GM18873 (cell line): ENCODE results near the gene LMBR1.
"Not testable (repeated sequence)": the region's sequence is repeated elsewhere in the genome, so short reads cannot be mapped to it uniquely, and the experiment has no call there.

ENCODE experiments used
- ATAC-seq: cut with Tn5 transposase; IDR thresholded peaks from one replicate; pipeline ENCODE4 v1.9.1; 2021; ENCODE audit warnings: mild to moderate bottlenecking, moderate library complexity, moderate number of reproducible peaks; ENCODE audit not compliant: unreplicated experiment, low FRiP score

LMBR1 gene

GRCh38 chr7:156639426-156640256, 253.3 kb downstream of the LMBR1 start:
- ATAC-seq, result no peak

GRCh38 chr7:156638443-156639077, 254.4 kb downstream of the LMBR1 start:
- no peak for ATAC-seq

- not testable (repeated sequence) for ATAC-seq
Observed at GRCh38 chr7:156637093-156637492, 255.9 kb downstream of the LMBR1 start.

GRCh38 chr7:156635529-156636385, 257.2 kb downstream of the LMBR1 start:
- ATAC-seq, result no peak

- no peak for ATAC-seq
Observed at GRCh38 chr7:156634117-156634516, 258.9 kb downstream of the LMBR1 start.

GRCh38 chr7:156629873-156630272, 263.1 kb downstream of the LMBR1 start:
- ATAC-seq, result no peak

- ATAC-seq, result no peak
Observed at GRCh38 chr7:156628562-156628961, 264.4 kb downstream of the LMBR1 start.
